Kidney (tissue), 14 donors: ENCODE results near the gene ADAMTS14. TPM values are rescaled to one million over a fixed set of nuclear protein-coding genes. Genes with fewer than 3 reads are reported as not detected.

Experiments used
- DNase-seq, 5 donors: peaks; one replicate each; pipeline ENCODE4 v3.0.0-alpha.2; 2013 to 2020
- FAIRE-seq: peaks from 2 replicates; lab custom pipeline; 2012; peaks lifted over from hg19 to GRCh38; lab: Jason Lieb, UNC
- H3K27ac ChIP-seq, 2 donors: one replicate each; pipeline ENCODE4 v1.7.0; 2013; ENCODE audit warnings: low read depth in 2 of 2, low read length in 2 of 2, inconsistent platforms in 1 of 2
- H3K27me3 ChIP-seq: one replicate; pipeline ENCODE4 v1.7.1; 2013; ENCODE audit warnings: low read length, inconsistent platforms; ENCODE audit not compliant: control insufficient read depth, insufficient read depth
- H3K36me3 ChIP-seq, 3 donors: one replicate each; pipeline versions ENCODE4 v1.7.0 to v1.7.1; 2013; ENCODE audit warnings: low read length in 3 of 3, control low read depth in 1 of 3, inconsistent platforms in 1 of 3; ENCODE audit not compliant: insufficient read depth in 3 of 3, control insufficient read depth in 2 of 3
- H3K4me1 ChIP-seq, 3 donors: one replicate each; pipeline versions ENCODE4 v1.7.0 to v1.7.1; 2013; ENCODE audit warnings: low read length in 3 of 3, inconsistent platforms in 1 of 3, low read depth in 1 of 3; ENCODE audit not compliant: control insufficient read depth in 2 of 3, insufficient read depth in 2 of 3
- H3K4me3 ChIP-seq, 3 donors: one replicate each; pipeline versions ENCODE4 v1.7.0 to v1.8.1; 2013; ENCODE audit warnings: low read length in 3 of 3, control low read depth in 1 of 3, inconsistent platforms in 1 of 3
- H3K9ac ChIP-seq, 3 donors: one replicate each; pipeline versions ENCODE4 v1.7.0 to v1.7.1; 2013; ENCODE audit warnings: low read length in 3 of 3, control low read depth in 1 of 3, inconsistent platforms in 1 of 3
- H3K9me3 ChIP-seq, 3 donors: one replicate each; pipeline versions ENCODE4 v1.7.0 to v1.7.1; 2013; ENCODE audit warnings: low read length in 3 of 3, control low read depth in 1 of 3, inconsistent platforms in 1 of 3; ENCODE audit not compliant: control insufficient read depth in 2 of 3, insufficient read depth in 1 of 3
- intact Hi-C: fragments of 100-400 bp; cut with DNase I; formaldehyde crosslinking; loops from one replicate; pipeline ENCODE4 v1.11.1; 2022
- polyA plus RNA-seq: library from polyadenylated mRNA; stranded (reverse); fragments of 350-450 nt; fragmentation: Illumina TruSeq; extraction: RNeasy Lipid Tissue Mini Kit (QIAGEN cat#74804); gene quantifications from one replicate; pipeline ENCODE4 v1.2.3, GENCODE V29; 2014; ENCODE audit warnings: low read depth, low replicate concordance; ENCODE audit not compliant: insufficient read depth
- total RNA-seq: library from RNA; stranded (reverse); fragmentation: NEBNext Ultra II Directional; extraction: Animal tissue kit (Norgen Biotek cat#: 25700); gene quantifications from one replicate; pipeline ENCODE4 v1.2.1, GENCODE V29; 2021
- TF ChIP-seq, protein P1 (sequence below): IDR thresholded peaks from 3 replicates; pipeline ENCODE4 v1.5.1; 2012; ENCODE audit warnings: mild to moderate bottlenecking, moderate library complexity, borderline replicate concordance; ENCODE audit not compliant: insufficient read depth; ENCODE audit errors: extremely low read depth
- donor health status: control.
- donor health status: control.
- donor health status: control.
- donor health status: control.
- donor health status: control.
- donor health status: DM: yes; HTN: yes; CAD: no.
- donor health status: Normal renal cell carcinoma (clear cell type).

The ADAMTS14 gene
- total and polyA plus RNA-seq, 2 donors from 2014 or later, result 0.47 TPM; not detected in 1

DNA sequence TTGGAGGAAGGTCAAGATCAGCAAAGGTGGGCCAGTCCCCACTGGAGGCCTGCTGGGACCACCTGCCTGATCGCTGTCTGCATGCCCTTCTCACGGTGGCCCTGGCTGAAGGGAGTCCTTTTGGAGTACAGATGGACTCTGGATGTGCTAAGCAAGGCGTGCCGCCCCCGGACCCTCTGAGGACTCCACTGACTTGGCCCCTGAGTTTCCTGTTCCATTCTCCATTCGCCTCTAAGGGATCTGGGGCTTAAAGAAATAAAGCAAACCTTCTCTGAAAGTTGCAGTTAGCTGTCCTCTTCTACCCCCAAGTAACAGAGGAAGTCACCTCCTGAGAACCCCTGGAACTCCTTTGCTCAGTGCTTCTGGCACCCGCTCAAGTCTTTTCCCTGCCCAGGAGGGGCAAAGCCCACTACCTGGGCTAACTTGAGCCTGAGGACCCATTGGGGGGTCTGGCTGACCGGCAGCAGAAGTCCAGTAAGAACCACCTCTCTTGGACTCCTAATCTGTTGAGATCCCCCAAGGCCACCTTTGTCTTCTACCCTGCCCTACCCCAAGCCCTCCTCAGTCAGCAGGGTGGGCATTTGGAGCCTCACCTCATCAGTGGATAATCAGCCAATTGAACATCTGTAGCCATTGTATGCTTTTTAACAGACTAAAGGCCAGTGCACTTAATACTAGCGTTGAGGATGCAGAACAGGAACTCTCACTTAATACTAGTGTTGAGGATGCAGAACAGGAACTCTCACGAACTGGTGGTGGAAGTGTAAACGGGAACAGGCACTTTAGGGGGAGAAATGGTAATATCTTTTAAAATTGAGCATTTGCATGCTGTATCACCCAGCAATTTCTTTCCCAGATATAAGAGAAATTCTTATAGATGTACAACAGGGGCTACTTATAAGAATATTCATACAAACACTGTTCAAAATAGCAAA lies 110.7 kb downstream of the ADAMTS14 start:
- H3K36me3 ChIP-seq, result no peaks in the 10 kb centered on the region
- intact Hi-C loops, result no loop called here
- no peak overlapping the region for H3K9ac ChIP-seq
- TF ChIP-seq, protein P1, sequence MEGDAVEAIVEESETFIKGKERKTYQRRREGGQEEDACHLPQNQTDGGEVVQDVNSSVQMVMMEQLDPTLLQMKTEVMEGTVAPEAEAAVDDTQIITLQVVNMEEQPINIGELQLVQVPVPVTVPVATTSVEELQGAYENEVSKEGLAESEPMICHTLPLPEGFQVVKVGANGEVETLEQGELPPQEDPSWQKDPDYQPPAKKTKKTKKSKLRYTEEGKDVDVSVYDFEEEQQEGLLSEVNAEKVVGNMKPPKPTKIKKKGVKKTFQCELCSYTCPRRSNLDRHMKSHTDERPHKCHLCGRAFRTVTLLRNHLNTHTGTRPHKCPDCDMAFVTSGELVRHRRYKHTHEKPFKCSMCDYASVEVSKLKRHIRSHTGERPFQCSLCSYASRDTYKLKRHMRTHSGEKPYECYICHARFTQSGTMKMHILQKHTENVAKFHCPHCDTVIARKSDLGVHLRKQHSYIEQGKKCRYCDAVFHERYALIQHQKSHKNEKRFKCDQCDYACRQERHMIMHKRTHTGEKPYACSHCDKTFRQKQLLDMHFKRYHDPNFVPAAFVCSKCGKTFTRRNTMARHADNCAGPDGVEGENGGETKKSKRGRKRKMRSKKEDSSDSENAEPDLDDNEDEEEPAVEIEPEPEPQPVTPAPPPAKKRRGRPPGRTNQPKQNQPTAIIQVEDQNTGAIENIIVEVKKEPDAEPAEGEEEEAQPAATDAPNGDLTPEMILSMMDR, result no peak
- no peak overlapping the region for H3K4me3 ChIP-seq
- peaks cover 0 to 4% (median 0%) of the 10 kb centered on the region in 3 donors for H3K9me3 ChIP-seq
- no peak for FAIRE-seq
- H3K4me1 ChIP-seq, result peaks cover 0 to 3% (median 0%) of the 10 kb centered on the region in 3 donors
- no peaks in the 10 kb centered on the region for H3K27me3 ChIP-seq
- DNase-seq, result no peak
- H3K27ac ChIP-seq, result no peak overlapping the region

DNA sequence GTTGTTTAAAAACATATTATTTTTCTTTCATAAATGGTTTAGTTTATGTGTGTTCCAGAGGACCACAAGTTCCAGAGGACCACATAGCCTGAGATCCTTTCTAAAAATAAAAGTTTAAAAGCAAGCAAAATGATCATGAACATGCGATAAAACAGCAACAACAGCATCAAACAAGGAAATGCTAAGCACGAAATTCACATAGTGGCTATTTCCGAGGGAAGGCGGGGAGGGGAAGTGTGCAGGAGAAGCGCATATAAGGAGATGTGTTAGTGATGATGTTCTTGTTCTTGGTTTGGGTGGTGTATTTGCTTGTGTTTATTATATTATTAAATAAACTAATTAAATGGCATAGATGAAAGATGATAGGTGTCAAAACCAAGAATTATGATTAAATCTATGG lies 111.7 kb downstream of the ADAMTS14 start:
- Histone ChIP-seq H3K4me1 (peaks cover 0 to 3% (median 0%) of the 10 kb centered on the region in 3 donors), H3K36me3 (no peaks in the 10 kb centered on the region), H3K27ac (no peak overlapping the region), H3K4me3 (no peak overlapping the region), H3K27me3 (no peaks in the 10 kb centered on the region), H3K9me3 (peaks cover 0 to 6% (median 0%) of the 10 kb centered on the region in 3 donors), H3K9ac (no peak overlapping the region)
- intact Hi-C loops, result no loop called here
- FAIRE-seq, result no peak
- TF ChIP-seq, protein P1, result no peak
- DNase-seq, result no peak

DNA sequence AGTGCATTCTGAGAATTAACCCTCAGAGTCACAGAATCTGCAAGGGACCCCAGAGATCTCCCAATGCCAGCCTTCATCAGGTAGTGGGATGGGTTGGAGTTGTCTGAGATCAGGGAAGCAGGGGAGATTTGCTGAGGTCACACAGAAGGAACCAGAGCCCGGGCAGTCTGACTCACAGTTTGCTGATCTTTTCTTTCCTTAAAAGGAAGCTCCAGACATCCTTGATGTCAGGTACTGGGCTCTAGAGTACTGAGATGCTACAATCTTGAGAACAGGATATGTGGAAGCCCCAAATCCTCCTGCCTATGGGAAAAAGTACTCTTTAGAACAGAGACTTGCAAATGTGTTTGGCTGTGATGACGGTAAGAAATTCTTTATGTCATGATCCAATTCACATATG lies 112.2 kb downstream of the ADAMTS14 start:
- DNase-seq (no peak), FAIRE-seq (no peak)

More for the DNA sequence above, 112.2 kb downstream of the ADAMTS14 start:
- Histone ChIP-seq H3K9ac (no peak overlapping the region), H3K4me3 (no peak overlapping the region), H3K27ac (no peak overlapping the region), H3K9me3 (peaks cover 0 to 6% (median 0%) of the 10 kb centered on the region in 3 donors), H3K27me3 (no peaks in the 10 kb centered on the region), H3K36me3 (no peaks in the 10 kb centered on the region), H3K4me1 (peaks cover 0 to 3% (median 0%) of the 10 kb centered on the region in 3 donors)
- intact Hi-C loops, result no loop called here
- TF ChIP-seq, protein P1, result no peak
